ENCODE measurements around the gene SQOR. TPM values are rescaled to one million over a fixed set of nuclear protein-coding genes. Genes with fewer than 3 reads are reported as not detected.

SQOR gene
- total RNA-seq, 1 experiment from 2014 or later = 2.2 TPM

DNA sequence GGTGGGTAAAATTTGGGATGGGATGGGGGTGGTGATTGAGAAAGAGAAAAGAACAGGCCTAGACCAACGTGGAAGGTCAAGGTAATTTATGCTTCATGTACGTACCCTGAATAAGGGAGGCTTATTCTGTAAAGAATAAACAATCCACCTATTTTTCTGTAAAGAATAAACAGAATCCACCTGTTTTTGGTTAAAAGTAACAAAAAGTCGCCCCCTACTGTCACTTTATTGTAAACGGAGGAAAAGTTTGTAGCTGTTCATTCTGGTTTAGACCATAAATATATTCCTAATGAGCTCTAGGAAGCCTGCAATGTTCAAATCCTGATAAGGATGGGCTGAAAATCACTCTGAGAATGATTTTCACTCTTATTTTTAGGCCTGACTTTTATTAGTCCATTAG, 23.5 kb upstream of the SQOR start:
- H3K27me3 ChIP-seq (ENCODE audit: control insufficient read depth, insufficient read depth, low read length) = no peaks in the 10 kb centered on the region
- DNase-seq = no peak
- H3K36me3 ChIP-seq (replicated peaks; ENCODE audit: control insufficient read depth, insufficient read depth, low read length) = peaks cover 2% of the 10 kb centered on the region
- no peak overlapping the region for H3K4me3 ChIP-seq (ENCODE audit: insufficient read depth, low read depth, low read length)

DNA sequence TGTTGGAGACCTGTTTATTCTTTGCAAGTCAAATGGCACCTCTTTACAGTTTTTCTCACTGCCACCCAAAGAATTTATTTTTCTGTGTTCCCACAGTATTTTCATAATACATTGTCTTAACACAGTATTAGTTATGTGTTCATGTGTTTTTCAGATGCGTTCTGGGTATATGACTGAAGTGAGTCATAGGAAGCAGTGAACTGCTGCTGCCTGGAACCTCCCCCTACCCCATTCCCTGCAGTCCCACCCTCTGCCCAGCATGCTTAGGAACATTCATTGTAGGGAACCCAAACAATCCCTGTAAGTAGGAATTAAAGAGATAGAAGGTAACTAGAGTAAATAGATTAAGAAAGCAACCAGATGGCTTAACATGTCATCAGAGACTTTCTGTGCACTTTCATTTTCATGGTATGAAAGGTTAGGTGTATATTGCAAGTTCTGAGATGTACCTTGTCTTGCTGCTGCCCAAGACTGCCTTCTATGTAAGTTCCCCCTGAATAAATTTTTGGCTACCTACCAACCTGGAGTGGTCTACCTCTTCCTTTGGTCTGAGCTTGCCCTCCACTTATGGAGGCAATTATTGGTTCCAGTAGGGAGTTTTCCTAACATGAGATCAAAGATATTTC, 21.9 kb upstream of the SQOR start:
- no peaks in the 10 kb centered on the region for H3K27me3 ChIP-seq (ENCODE audit: control insufficient read depth, insufficient read depth, low read length)
- no peak overlapping the region for H3K4me3 ChIP-seq (ENCODE audit: insufficient read depth, low read depth, low read length)
- no peaks in the 10 kb centered on the region for H3K36me3 ChIP-seq (replicated peaks; ENCODE audit: control insufficient read depth, insufficient read depth, low read length)
- DNase-seq = no peak

DNA sequence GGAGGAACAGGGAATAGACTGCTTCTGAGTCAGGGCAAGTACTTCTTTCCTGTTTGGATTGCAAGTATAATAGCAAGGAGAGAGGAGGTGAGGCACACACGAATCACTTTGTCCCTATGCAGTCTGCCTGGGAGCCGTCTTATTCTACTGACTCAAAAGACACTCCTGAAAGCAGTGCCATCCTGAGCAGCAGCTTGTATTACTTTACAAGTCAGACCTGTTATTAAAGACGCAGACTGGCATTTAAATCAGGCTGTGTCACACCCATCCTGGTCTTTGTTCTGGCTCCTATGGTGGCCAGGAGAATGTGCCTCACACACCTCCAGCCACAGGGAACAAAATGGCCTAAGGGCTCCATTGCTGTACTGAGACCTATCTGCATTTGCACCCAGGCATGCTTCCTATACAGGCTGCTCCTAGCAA, 17.9 kb upstream of the SQOR start:
- H3K27me3 ChIP-seq (ENCODE audit: control insufficient read depth, insufficient read depth, low read length) = no peaks in the 10 kb centered on the region

DNA sequence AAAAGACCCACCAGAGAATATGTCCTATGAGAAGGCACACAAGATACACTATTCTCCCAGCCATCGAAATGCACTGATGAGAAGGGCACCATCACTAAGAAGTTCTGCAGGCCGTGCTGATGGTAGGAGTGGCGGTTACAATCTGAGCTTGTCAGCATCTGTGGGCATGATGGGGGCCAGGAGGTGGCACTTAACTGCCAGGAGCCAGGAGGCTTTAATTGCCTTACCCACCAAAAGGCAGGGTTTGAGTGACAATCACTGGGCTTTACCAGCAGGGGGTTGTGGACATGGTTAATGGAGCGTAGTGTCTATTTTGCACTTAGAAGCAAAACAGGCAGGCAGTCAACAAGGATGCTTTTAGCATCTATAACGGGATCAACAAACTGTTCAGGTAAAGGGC, 16.0 kb upstream of the SQOR start:
- H3K27me3 ChIP-seq (ENCODE audit: control insufficient read depth, insufficient read depth, low read length) = no peaks in the 10 kb centered on the region
- H3K36me3 ChIP-seq (replicated peaks; ENCODE audit: control insufficient read depth, insufficient read depth, low read length) = no peaks in the 10 kb centered on the region
- no peak for DNase-seq
- H3K4me3 ChIP-seq (ENCODE audit: insufficient read depth, low read depth, low read length) = no peak overlapping the region

More for the DNA sequence above, 17.9 kb upstream of the SQOR start:
- Histone ChIP-seq H3K36me3 (replicated peaks; ENCODE audit: control insufficient read depth, insufficient read depth, low read length) (no peaks in the 10 kb centered on the region), H3K4me3 (ENCODE audit: insufficient read depth, low read depth, low read length) (no peak overlapping the region)
- DNase-seq = no peak

DNA sequence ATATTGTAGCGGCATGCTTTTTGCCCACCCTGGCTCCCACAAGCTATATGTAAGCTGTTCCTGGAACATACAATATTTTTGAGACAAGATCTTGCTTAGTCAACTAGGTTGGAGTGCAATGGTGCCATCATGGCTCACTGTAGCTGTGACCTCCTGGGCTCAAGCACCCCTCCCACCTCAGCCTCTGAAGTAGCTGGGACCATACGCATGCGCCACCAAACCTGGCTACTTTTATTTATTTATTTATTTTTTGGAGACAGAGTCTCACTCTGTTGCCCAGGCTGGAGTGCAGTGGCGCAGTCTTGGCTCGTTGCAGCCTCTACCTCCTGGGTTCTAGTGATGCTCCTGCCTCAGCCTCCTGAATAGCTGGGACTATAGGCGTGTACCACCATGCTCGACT, 6.7 kb upstream of the SQOR start:
- H3K4me3 ChIP-seq (ENCODE audit: insufficient read depth, low read depth, low read length) = no peak overlapping the region
- DNase-seq = no peak
- H3K36me3 ChIP-seq (replicated peaks; ENCODE audit: control insufficient read depth, insufficient read depth, low read length) = no peaks in the 10 kb centered on the region
- no peaks in the 10 kb centered on the region for H3K27me3 ChIP-seq (ENCODE audit: control insufficient read depth, insufficient read depth, low read length)

DNA sequence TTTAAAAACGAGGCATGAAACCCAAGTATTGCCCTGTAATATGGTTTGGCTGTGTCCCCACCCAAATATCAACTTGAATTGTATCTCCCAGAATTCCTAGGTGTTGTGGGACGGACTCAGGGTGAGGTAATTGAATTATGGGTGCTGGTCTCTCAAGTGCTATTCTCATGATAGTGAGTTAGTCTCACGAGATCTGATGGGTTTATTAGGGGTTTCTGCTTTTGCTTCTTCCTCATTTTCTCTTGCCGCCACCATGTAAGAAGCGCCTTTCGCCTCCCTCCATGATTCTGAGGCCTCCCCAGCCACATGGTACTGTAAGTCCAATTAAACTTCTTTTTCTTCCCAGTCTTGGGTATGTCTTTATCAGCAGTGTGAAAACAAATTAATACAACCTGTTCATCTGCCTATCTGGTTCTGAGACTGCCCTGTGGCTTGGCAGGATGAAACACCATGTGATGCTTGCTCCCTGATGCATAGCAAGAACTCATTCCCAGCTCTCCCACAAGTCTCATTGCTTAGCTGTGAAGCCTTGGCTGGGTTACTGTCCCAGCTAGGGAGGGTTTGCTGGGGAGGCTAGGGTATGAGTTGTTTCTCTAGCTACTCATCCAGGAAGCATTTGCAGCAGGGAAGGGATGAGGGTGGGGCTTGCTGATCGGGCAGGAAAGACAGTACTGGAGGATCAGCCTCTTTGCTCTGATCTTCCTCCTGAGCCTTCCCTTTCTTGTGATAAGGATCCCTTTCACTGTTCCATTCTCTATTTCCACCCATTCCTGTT, 3.7 kb upstream of the SQOR start:
- no peak for DNase-seq
- Histone ChIP-seq H3K36me3 (replicated peaks; ENCODE audit: control insufficient read depth, insufficient read depth, low read length) (no peaks in the 10 kb centered on the region), H3K4me3 (ENCODE audit: insufficient read depth, low read depth, low read length) (no peak overlapping the region), H3K27me3 (ENCODE audit: control insufficient read depth, insufficient read depth, low read length) (peaks cover 20% of the 10 kb centered on the region)

DNA sequence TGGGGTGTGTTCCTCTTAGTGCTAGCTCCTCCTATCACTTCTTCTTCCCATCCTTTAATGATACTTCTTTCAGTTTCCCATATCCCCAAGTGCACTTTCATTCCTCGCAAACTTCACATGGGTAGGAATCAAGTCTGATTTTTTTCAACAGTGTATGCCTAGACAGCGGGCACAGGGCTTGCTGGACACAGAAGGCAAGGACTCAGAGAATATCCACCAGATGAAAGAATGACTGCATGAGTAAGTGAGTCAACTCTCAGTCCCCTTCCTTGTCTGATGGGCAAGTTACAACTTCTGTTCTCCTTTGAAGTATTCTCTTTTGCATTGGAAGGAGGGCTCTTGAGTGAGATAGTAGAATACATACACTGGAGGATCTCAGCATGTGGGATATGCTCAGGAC, 3.1 kb upstream of the SQOR start:
- Histone ChIP-seq H3K4me3 (ENCODE audit: insufficient read depth, low read depth, low read length) (no peak overlapping the region), H3K27me3 (ENCODE audit: control insufficient read depth, insufficient read depth, low read length) (peaks cover 20% of the 10 kb centered on the region), H3K36me3 (replicated peaks; ENCODE audit: control insufficient read depth, insufficient read depth, low read length) (no peaks in the 10 kb centered on the region)
- no peak for DNase-seq

DNA sequence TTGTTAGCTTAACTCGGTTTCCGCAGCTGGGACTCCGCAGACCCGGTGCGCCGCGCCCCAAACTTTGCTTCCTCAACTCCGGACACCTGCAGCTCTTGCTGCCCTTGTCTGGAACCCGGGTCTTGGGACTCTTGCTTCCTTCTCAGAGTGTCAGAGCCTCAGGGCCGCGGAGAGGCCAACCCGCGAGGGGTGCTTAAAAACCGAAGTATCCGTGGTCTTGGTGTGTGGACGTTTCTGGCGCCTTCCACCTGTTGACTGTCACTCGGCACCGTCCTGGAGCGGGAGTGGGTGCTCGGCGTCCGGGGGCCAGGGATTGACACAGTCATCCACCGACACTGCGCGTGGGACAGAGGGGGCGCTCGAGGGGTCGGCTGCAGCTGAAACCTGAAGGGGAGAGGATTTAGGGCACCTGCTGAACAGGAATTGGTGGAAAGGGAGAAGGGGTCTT, 386 bp downstream of the SQOR start:
- peaks cover 20% of the 10 kb centered on the region for H3K27me3 ChIP-seq (ENCODE audit: control insufficient read depth, insufficient read depth, low read length)
- H3K36me3 ChIP-seq (replicated peaks; ENCODE audit: control insufficient read depth, insufficient read depth, low read length) = no peaks in the 10 kb centered on the region
- H3K4me3 ChIP-seq (ENCODE audit: insufficient read depth, low read depth, low read length) = peak overlapping the region; percentile 51
- peak; percentile 62 for DNase-seq

DNA sequence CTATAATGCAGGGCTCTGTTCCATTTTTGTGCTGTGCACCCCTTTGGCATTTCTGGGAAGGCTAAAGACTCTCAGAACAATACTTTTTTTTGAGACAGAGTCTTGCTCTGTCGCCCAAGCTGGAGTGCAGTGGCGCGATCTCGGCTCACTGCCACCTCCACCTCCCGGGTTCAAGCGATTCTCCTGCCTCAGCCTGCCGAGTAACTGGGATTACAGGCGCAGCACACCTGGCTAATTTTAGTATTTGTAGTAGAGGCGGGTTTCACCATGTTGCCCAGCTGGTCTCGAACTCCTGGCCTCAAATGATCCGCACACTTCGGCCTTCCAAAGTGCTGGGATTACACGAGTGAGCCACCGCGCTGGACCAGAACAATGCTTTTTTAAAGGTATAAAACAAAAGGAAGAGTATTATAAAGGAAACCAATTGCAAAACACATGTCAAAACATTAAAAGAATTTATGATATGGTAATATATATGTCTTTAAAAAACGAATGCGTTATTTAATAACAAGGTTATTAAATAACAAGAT, 999 bp downstream of the SQOR start:
- Histone ChIP-seq H3K4me3 (ENCODE audit: insufficient read depth, low read depth, low read length) (no peak overlapping the region), H3K27me3 (ENCODE audit: control insufficient read depth, insufficient read depth, low read length) (peaks cover 20% of the 10 kb centered on the region), H3K36me3 (replicated peaks; ENCODE audit: control insufficient read depth, insufficient read depth, low read length) (no peaks in the 10 kb centered on the region)
- no peak for DNase-seq

DNA sequence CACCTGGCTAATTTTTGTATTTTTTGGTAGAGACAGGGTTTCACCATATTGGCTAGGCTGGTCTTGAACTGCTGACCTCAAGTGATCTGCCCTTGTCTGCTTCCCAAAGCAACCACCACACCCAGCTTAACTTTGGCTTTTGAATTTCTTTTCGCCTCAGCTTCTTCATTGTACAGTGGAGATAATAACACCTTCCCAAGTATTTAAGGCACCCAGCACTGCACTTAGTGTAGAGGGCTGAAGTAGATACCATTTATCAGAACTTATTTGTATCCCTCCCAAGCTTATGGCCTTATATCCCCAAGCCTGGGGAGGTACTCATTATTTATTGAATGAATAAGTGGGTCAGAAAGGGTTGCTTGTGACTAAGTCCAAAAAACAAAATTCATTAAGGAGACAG, 2.3 kb downstream of the SQOR start:
- no peak for DNase-seq
- Histone ChIP-seq H3K4me3 (ENCODE audit: insufficient read depth, low read depth, low read length) (no peak overlapping the region), H3K27me3 (ENCODE audit: control insufficient read depth, insufficient read depth, low read length) (peaks cover 20% of the 10 kb centered on the region), H3K36me3 (replicated peaks; ENCODE audit: control insufficient read depth, insufficient read depth, low read length) (no peaks in the 10 kb centered on the region)

DNA sequence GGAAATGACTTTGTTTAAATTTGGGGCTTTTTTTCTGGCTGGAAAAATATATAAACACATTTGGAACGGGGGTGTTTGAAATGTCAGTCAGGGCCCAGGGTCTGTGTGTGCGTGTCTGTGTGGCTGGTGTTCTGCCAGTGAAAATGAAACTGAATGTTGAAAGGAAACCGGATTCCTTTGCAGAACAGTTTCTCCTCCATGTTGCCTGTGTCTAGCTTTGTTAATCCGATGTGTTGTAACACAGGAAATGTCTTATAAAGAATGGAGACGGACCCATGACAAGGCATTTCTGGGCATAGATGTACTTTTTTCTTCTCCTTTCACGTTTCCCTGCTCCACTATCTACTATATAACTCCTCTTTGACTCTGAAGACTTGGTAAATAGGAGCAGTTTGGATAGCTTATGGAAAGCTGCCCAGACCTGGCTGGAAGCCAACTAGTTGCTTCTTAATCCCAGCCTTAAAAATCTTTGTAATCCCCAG, 2.8 kb downstream of the SQOR start:
- Histone ChIP-seq H3K4me3 (ENCODE audit: insufficient read depth, low read depth, low read length) (no peak overlapping the region), H3K27me3 (ENCODE audit: control insufficient read depth, insufficient read depth, low read length) (peaks cover 20% of the 10 kb centered on the region), H3K36me3 (replicated peaks; ENCODE audit: control insufficient read depth, insufficient read depth, low read length) (no peaks in the 10 kb centered on the region)
- no peak for DNase-seq

DNA sequence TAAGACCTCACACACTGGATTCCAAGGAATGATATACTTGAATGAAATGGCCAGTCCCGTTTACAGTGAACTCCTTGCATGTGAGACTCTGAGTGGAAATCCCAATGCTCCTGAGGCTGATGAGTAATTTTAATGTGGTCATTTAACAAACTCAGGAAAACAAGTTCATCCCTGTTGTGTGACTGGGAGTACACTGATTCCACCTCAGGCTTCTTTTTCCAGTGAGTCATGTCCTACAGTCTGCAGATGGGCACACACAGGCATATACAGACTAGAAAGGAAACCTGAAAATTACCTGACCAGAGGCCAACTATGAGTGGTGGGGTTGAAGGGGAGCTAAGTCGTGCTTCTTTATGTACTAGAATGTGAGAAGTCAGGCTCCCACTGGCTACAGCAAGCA, 5.8 kb downstream of the SQOR start:
- no peak for DNase-seq
- Histone ChIP-seq H3K27me3 (ENCODE audit: control insufficient read depth, insufficient read depth, low read length) (peaks cover 3% of the 10 kb centered on the region), H3K4me3 (ENCODE audit: insufficient read depth, low read depth, low read length) (no peak overlapping the region), H3K36me3 (replicated peaks; ENCODE audit: control insufficient read depth, insufficient read depth, low read length) (no peaks in the 10 kb centered on the region)

DNA sequence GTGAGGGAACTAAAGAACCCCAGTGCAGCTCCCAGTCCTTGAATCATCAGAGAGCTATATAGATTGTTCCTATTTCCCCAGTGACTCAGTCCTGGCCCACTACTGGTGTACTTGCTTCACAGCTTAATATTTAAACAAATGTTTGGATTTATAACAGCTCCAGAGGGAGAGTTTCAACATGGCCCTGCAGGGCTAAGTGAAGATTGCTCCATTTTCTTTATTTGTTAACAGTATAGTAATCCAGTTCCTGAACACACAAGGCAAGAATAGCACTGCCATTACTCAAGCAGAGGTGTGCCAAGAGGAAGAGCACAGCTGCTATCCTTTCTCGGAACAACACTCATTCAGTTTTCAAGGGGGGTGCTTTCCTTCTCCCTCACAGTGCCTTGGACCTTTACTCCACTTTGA, 6.5 kb downstream of the SQOR start:
- H3K27me3 ChIP-seq (ENCODE audit: control insufficient read depth, insufficient read depth, low read length) = no peaks in the 10 kb centered on the region
- no peak overlapping the region for H3K4me3 ChIP-seq (ENCODE audit: insufficient read depth, low read depth, low read length)
- no peaks in the 10 kb centered on the region for H3K36me3 ChIP-seq (replicated peaks; ENCODE audit: control insufficient read depth, insufficient read depth, low read length)
- DNase-seq = no peak

DNA sequence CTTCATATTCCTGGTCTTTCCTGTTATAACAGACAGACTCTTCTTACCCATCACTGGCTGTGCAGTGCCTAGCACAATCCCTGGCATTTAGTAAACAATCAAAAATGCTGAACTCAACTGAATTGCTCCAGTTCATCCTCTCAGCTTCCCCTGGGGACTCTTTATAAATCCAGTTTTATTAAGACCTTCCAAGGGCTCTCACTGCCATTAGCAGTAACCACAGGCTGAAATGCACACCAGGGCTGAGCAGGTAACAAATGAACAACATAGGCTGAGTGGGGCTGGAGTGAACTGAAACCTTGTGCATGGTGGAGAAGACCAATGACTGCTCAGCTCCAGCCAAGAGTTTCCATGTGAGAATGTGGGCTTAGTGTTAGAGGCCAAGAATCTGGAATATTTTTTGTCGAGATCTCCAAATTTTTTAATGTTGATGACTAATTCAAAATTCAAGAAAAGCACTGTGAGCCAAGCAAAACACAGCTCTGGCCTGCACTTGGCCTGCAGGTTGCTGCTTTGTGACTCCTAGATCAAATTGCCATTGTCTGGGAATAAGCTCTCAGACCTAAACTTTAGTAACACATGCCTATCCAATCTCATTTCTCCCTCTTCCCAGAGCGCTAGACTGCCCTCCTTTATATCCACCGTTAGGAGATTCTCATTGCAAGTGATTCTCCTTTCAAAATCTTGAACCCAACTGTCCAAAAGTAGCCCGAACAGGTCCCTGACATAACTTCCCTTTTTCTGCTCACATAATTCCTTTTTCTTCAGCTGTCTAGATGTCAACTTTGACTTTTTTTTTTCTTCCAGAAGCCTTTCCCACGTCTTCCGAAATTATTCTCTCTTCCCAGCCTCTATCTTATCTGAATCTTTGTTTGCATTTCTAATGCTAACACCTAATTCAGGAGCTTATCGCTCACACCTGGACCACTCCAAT, 7.4 kb downstream of the SQOR start:
- H3K27me3 ChIP-seq (ENCODE audit: control insufficient read depth, insufficient read depth, low read length) = no peaks in the 10 kb centered on the region
- DNase-seq = no peak
- H3K36me3 ChIP-seq (replicated peaks; ENCODE audit: control insufficient read depth, insufficient read depth, low read length) = no peaks in the 10 kb centered on the region
- no peak overlapping the region for H3K4me3 ChIP-seq (ENCODE audit: insufficient read depth, low read depth, low read length)

Data from H7 (cell line).